Neural progenitor cell (in vitro differentiated cells): ENCODE data around the gene TARBP1.

Source experiments
- EZH2 ChIP-seq: fragments of 200-600 bp; sonication (generic); IDR thresholded peaks from 2 replicates; pipeline ENCODE4 v1.6.1; 2017; ENCODE audit warnings: antibody characterized with exemption, mild to moderate bottlenecking, moderate library complexity
- EZH2phosphoT487 ChIP-seq: fragments of 200-600 bp; sonication (generic); IDR thresholded peaks from 2 replicates; pipeline ENCODE4 v1.6.1; 2017; ENCODE audit warnings: antibody characterized with exemption
- TF ChIP-seq, protein P1 (sequence below): fragments of 200-600 bp; sonication (generic); IDR thresholded peaks from 2 replicates; pipeline ENCODE4 v1.5.1; 2017; ENCODE audit warnings: antibody characterized with exemption, mild to moderate bottlenecking

DNA sequence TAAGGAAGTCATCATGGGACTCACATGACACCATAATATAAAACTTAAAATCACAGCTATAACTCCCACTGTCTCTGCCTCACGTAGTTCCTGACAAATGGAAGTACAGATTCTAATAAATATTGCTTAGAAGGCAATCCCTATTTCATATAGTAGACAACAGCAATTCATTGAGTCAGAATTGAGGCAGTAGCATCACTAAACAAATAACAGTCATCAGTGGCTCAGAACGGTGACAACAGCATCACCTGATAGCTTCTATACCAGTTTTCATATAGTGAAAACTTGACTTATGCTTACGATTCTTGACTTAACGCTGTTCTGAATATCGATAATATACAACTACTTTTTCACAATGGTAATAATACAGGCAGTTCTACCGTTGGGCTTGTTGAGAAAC lies 12.0 kb downstream of the TARBP1 start:
- TF ChIP-seq EZH2 (no peak), EZH2phosphoT487 (no peak)
- TF ChIP-seq, protein P1, sequence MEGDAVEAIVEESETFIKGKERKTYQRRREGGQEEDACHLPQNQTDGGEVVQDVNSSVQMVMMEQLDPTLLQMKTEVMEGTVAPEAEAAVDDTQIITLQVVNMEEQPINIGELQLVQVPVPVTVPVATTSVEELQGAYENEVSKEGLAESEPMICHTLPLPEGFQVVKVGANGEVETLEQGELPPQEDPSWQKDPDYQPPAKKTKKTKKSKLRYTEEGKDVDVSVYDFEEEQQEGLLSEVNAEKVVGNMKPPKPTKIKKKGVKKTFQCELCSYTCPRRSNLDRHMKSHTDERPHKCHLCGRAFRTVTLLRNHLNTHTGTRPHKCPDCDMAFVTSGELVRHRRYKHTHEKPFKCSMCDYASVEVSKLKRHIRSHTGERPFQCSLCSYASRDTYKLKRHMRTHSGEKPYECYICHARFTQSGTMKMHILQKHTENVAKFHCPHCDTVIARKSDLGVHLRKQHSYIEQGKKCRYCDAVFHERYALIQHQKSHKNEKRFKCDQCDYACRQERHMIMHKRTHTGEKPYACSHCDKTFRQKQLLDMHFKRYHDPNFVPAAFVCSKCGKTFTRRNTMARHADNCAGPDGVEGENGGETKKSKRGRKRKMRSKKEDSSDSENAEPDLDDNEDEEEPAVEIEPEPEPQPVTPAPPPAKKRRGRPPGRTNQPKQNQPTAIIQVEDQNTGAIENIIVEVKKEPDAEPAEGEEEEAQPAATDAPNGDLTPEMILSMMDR: no peak
